GM19099 (cell line): ENCODE measurements around the gene ALPK1.

Source experiments
- POLR2A ChIP-seq: IDR thresholded peaks from 3 replicates; pipeline ENCODE4 v1.6.1; 2011; ENCODE audit warnings: low read depth; ENCODE audit not compliant: insufficient read length; ENCODE audit errors: extremely low read depth

ALPK1 gene

DNA sequence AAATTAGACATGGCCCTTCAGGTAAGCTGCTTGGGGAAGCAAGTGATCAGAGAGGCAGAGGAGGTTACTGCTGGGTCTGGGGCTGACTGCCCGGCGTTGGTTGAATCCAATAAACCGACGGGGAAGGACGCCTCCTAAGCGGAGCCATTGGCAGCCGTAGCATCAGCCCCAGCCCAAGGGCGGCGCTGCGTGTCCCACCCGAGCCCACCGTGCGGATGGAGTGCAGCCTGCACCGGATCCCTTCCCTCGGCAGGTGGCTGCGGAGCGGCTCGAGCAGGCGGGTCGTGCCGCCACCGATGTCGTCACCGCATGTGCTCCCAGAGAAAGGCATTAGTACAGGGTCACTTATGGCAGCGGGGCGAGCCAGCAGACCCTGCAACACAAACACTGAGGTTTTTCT lies 82.1 kb downstream of the ALPK1 start:
- no peak for TF ChIP-seq POLR2A

DNA sequence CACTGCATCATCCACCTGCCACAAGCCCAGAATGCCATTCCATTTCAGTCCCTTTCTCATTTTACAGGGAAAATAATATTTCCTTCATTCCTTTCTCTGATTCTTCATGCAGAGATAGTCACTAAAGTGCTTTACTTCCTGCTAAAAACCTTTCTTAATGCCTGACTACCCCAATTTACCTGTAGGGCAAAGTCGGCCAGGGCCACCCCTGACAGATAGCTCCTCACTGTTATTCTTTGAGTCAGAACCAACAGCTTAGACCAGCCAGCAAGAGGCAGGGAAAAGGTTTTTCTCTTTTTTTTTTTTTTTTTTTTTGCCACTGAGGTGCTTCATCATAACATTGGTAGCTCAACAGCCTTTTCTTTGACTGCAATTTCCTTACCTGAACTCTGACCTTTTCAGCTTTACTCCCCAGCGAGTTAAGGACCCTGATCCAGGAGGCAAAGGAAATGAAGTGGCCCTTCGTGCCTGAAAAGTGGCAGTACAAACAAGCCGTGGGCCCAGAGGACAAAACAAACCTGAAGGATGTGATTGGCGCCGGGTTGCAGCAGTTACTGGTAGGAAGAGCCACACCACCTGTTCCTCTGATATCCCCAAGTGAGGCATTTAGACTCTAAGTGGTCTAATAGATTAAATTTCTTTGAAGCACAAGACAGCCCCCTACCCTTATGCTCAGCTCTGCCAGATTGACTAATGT lies 85.0 kb downstream of the ALPK1 start:
- no peak for TF ChIP-seq POLR2A

DNA sequence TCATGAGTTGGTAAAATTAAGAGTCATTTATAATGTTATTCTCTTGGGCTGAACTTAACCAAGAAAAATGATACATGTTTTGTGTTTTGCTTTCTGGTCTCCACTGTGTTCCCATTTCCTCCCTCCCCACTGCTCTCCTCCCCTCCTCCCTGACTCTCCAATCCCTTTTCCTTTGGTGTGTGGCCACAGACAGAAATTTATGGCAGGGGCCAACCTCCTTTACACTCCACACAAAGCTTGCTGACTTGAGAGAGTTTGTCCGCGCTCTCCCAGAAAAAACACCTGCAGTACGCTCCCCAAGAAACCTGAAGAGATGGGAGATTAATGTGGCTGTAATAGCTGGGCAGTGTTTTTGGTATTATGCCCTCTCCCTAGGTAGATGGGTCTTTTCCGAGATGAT lies 88.9 kb downstream of the ALPK1 start:
- TF ChIP-seq POLR2A = no peak

GRCh38 chr4:112402098-112402497 lies 104.9 kb downstream of the ALPK1 start:
- TF ChIP-seq POLR2A = no peak

GRCh38 chr4:112403101-112403945 lies 106.2 kb downstream of the ALPK1 start:
- no peak for TF ChIP-seq POLR2A

DNA sequence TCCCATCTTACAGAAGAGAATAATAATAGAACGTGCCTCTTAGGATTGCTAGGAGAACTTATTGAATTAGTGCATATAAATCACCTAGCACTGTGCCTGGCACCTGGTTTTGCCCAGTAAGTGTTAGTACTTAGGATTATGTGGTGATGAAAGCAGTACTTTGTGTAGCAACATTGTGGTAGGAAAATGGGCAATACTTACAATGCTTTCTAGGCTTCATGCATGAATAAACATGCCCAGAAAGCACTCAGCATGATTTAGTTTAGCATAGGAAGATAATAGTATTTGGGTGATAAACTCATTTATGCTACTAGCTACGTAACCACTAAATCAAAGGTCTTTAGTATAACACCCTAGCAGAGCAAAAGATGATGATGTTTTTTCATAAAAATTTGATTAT lies 113.2 kb downstream of the ALPK1 start:
- no peak for TF ChIP-seq POLR2A

DNA sequence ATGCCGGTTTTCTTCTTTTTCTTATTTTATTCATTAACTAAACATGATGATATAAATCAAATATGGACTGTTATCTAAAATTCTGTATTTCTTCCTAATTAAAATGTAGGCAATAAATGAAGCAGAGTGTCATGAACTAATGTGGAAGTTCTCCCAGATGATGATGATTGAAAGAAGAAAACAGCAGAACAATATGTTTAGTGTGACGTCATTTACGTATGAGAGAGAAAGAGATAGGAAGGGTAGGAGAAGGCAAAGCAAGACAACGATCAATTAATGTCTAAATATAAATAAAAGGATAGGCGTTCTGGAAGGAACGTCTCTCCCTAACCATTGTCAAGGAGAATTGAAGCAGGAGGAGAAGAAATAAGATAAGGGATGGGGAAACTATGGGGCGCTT lies 113.6 kb downstream of the ALPK1 start:
- no peak for TF ChIP-seq POLR2A

DNA sequence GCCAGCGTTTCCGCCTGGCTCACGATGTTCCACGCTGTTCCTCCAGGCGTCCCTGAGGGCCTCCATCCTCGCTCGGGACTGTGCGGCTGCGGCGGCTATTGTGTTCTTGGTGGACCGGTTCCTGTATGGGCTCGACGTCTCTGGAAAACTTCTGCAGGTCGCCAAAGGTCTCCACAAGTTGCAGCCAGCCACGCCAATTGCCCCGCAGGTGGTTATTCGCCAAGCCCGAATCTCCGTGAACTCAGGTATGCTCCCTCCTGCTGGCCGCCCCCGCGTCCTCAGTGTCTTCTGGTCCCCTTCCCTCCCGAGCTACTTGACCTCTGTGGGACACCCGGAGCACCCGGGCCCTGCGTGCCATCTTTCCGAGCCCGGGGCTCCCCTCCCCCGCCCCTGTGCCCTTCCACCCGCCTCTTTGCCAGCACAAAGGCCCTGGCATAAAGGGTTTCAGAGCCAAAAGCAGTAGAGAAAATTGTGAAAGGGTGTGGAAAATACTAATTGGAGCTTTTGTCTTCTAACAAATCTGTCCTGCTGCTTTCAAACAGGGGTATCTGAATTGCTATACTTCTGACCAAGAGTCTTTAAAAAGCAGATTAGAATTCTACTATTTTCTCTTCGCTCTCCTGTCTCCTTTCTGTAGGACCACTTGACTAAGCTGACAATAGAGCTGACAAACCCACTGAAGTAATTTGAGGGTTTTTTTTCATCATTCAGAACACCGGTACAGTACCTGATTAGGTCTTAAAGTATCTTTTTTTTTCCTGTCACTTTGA lies 114.8 kb downstream of the ALPK1 start:
- no peak for TF ChIP-seq POLR2A

DNA sequence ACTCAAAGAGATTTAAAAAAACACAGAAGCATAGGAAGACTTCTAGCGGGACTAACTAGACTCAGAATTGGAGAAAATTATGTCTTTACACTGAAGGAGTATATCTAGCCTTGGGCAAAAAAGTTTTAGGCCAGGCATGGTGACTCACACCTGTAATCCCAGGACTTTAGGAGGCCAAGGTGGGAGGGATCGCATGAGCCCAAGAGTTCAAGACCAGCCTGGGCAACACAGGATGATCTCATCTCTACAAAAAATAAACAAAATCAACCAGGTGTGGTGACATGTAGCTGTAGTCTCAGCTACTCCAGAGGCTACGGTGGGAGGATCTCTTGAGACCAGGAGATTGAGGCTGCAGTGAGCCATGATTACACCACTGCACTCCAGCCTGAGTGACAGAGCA lies 119.3 kb downstream of the ALPK1 start:
- no peak for TF ChIP-seq POLR2A

DNA sequence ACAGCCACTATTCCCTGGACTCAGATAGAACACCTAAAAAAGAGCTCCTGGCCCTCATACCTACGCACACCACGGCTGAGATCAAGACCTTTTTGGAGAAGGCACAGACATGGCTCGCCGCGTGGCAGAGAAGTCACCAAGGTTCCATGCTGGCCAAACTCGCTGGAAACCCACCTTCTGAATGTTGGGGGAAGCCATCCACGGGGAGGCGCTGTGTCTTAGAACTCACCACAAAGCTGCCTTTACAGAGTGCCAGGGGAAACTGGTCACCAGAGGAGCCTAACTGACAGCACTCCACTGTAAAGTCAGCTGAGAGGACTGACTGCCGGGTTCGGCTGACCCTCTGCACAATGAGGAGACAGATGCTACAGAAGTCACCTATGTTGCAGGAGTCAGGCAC lies 120.9 kb downstream of the ALPK1 start:
- no peak for TF ChIP-seq POLR2A

- no peak for TF ChIP-seq POLR2A
Measured at GRCh38 chr4:112421911-112422310, 124.7 kb downstream of the ALPK1 start.

DNA sequence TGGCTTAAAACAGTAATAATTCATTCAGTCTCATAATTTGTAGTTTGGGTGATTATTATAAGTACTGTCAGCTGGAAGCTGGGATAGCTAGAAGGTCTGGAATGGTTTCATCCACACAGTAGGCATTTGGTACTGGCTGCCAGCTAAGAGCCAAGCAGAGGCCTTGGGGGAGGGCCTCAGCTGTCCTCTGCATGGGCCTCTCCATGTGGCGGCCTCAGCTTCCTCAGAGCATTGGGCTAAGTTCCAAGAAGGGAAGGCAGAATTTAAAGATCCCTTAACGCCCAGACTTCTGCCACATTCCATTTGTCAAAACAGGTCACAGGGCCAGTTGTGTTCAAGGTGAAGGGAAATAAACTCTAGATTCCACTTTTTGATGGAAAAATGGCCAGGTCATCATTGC lies 125.5 kb downstream of the ALPK1 start:
- TF ChIP-seq POLR2A = no peak

DNA sequence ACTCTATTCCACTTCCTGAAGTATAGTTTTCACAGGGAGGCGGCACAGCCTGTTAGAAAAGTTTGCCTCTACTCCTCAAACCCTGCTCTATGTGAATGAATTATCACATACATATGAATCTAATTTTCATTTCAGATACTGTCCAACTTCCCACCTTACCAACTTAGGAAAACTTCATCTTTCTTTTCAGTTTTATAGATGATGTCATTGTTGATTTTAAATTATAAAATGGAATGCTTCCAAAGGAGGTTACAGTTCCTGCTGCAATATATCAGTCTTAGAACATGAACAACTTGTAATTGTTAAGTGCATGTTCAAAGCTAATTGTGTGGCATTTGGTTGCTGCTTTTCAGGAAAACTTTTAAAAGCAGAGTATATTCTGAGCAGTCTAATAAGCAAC lies 126.4 kb downstream of the ALPK1 start:
- TF ChIP-seq POLR2A = no peak

GRCh38 chr4:112425823-112426222 lies 128.7 kb downstream of the ALPK1 start:
- no peak for TF ChIP-seq POLR2A

DNA sequence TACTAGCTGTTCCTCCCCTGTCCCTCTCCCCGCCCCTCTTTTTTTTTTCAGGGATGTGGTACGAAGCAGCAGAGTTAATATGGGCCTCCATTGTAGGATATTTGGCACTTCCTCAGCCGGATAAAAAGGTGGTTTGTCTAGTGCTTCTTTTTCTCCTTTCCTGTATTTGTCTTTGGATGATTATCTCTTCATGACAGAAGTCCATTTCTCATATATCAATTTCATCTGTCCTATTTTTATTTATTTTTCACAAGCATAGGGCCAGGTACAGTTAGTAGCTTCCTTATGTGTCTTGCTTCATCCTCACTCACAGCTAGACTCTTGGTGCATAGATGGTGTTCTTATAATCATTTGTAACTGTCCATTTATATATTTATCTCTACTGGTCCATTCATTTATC lies 129.2 kb downstream of the ALPK1 start:
- TF ChIP-seq POLR2A = no peak

- TF ChIP-seq POLR2A = no peak
Measured at GRCh38 chr4:112431158-112431557, 134.0 kb downstream of the ALPK1 start.
